NCI-H187 (cell line): Measurements from ENCODE around the gene APC2.
"Not testable (repeated sequence)": the region's sequence is repeated elsewhere in the genome, so short reads cannot be mapped to it uniquely, and the experiment has no call there.

Source experiments
- DNase-seq, 2 experiments: peaks; one replicate each; lab custom pipeline; 2025; lab: John Stamatoyannopoulos, UW

The APC2 gene

DNA sequence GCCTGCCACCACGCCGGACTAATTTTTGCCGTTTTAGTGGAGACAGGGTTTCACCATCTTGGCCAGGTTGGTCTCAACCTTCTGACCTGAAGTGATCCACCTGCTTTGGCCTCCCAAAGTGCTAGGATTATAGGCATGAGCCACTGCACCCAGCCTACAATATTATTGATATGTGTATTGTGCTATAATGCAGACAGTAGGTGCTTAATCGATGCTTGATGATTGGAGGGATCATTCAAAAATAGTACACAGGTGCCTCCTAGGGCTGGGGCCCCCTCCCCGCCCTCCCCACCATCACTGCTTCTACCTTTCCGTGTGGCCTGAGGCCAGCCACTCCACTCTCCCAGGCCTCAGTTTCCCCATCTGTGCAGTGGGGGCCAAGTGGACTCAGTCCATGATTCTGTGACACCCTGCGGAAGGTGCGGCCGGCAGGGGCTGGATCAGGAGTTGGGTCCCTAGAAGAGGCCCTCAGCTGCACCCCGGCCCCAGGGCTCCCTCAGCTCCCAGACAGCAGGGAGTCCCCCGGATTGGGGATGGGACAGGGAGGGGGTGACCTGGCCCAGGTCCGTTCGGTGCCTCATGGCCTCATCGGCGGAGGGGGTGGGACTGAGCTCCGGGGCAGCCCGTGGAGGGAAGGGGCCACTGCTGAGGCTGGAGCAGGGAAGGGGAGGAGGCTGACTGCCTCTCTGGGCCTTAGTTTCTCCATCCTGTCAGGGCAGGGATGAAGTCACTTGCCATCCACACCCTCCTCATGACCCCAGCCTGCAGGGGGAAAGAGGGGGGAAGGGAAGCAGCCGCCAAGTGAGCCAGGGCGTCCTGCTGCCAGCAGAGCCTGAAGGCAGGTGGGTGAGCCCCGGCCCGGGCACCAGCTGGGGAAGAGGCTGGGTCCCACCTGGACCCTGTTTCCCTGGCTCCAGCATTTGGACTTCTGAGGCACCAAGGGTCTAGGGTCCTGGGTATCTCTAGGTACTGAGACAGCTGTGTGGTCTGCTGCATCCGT, 61.7 kb downstream of the APC2 start:
- no peak for DNase-seq

DNA sequence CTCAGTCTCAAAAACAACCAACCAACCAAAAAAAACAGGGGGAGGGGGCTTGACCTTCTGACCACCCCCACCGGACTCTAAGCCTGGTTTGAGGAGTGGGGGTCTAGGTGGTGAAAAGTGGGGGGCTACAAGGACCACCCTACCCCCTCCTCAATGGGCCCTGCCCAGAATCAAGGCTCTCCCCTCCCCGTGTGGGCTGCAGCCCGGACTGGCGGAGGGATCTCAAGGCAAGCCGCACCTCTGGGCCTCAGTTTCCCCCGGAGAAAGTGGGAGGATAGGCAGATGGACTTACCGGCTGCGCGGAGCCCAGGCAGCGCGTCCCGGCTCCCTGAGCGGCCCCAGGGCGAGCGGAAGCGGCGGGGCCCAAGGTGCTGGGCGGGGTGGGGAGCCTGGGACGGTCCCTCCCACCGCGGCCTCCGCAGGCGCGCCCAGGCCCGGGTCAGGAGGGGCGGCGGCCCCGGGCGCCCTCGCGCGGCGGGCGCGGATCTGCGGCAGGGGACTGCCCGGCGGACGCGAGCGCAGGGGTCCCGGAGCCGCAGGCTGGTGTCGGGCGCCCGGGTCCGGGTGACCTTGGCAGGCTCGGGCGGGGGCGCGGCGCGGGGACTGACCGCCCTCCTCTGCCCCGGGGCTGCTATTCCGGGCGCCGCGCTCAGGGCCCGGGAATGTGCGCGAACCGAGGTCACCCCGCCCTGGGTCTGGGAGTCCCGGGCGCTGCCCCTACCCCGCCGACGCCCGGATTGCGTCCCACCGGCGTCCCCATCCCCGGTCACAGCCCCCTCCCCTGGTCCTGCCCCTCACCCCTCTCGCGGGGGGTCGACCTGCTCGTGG, 63.0 kb downstream of the APC2 start, which contains the start of gene ADAMTSL5:
TSS of gene ADAMTSL5 (minus strand) at position 349 of the 828 bp plus-strand sequence. CDS start 2,076 bp downstream, outside the sequence.
- no peak for DNase-seq

DNA sequence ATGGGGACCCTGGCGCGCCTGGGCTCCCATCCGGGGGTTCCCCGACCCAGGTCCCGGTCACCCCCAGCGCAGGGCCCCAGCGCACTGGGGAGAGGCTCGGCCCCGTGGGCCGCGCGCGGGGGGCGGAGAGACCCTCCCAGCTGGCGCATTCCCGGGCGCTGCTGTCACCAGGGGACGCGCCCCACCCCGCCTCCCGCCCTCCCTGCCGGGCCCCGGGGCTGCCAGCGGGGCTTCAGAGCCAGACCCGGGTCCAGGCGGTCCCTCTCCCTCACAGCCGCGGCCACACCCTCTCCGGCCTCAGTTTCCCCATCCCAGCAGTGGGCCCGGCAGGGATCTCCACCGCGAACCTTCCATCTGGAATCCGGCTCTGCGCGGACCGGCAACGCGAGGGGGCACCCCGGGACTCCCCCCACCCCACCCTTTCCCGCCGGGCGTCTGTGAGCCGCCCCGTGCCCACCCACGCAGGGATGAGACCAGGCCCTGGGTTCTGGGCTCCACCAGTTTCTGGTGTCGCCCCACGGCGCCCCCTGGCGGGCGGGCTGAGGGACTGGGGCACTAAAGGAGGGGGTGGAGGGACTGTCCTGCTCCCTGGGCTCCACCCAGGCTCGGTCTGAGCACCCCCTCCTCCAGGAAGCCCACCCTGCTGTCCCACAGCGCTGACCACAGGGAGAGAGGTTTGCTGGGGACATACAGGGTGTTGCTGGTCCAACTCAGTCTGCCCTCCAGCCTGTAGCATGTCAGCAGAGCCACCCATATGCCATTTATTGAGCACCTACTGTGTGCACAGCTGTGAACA, 63.8 kb downstream of the APC2 start:
- DNase-seq = no peak

DNA sequence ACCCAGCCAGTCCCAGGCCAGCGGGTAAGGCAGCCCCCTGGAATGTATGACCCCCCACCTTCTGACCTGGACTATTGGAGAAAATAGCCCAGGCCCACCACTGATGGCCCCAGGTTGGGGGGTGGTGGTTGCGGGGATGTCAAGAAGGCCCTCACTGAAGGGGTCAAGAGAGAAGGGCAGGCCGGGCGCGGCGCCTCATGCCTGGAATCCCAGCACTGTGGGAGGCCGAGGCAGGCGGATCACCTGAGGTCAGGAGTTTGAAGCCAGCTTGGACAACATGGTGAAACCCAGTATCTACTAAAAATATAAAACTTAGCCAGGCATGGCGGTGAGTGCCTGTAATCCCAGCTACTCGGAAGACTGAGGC, 64.4 kb downstream of the APC2 start:
- no peak for DNase-seq

DNA sequence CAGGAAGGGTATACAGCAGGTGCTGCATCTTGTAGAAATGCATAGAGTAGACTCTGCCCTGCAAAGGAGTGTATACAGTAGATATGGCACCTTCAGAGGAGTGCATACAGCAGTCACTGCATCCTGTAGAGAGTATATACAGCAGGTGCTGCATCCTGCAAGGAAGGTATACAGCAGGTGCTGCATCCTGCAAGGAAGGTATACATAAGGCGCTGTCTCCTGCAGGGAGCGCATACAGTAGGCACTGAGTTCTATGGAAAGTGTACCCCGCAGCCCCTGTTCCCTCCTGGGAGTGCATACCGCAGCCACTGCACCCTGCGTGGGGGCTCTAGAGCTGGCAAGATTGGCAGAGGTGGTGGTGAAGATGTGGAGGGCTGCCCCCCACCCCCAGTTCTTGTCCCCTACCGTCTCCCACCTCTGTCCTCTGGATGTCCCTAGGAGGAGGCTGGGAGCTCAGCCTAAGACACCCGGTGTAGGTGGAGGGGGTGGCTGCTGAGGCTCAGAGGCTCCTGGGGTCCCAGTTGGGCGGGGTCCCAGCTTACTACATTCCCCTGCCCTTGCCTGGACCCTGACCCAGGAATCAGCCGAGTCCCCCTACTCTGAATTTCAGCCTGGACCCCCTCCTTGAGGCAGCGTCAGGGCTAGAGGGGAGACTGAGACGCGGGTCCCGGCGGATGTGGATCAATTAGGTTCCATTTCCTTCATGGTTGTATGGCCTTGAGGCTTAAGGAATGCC, 65.2 kb downstream of the APC2 start:
- DNase-seq = no peak

DNA sequence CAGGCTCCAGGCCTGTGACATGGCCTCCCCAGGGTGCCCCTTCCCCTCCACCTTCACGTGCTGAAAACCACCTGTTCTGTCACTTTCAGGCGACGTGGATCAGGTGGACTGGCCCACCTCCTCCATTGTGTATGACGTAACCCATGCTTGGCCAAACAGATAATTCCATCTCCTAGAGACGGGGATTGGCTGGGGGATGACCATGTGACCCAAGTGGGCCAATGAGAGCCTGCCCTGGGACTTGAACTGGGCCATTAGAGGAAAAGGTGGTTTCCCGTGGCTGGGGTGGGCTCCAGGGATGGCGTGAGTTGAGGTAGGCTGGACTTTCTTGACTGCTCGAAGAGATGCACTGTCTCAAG, 66.5 kb downstream of the APC2 start:
- no peak for DNase-seq

DNA sequence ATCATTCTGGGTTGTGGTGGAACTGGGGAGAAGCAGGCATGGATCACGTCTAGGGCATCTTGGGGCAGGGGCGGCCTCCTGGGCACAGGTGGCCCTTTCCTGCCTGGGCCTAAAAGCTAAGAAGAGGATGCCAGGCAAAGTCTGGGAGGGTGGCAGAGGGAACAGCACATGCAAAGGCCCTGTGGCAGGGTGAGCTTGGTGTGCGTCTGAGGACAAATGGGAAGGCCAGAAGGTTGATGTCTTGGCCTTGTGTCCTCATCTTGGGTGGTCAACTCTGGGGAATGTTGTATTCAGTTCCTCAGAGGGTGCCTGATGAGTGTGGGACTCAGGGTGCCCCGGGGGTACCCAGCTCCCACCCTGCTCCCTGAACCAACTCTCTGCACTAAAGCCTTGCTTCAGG, 68.5 kb downstream of the APC2 start:
- DNase-seq = no peak

DNA sequence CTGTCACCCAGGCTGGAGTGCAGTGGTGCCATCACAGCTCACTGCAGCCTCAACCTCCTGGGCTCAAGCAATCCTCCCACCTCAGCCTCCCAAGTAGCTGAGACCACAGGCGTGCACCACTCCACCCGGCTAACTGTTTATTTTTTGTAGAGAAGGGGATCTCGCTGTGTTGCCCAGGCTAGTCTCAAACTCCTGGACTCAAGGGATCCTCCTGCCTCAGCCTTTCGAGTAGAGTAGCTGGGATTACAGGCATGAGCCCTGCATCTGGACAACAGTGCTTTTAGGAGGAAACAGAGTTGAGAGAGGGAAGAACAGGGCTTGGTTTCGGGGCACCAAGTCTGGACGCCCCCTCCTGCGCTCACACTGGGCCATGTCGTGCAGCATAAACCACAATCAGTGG, 69.9 kb downstream of the APC2 start:
- DNase-seq = not testable (repeated sequence)

DNA sequence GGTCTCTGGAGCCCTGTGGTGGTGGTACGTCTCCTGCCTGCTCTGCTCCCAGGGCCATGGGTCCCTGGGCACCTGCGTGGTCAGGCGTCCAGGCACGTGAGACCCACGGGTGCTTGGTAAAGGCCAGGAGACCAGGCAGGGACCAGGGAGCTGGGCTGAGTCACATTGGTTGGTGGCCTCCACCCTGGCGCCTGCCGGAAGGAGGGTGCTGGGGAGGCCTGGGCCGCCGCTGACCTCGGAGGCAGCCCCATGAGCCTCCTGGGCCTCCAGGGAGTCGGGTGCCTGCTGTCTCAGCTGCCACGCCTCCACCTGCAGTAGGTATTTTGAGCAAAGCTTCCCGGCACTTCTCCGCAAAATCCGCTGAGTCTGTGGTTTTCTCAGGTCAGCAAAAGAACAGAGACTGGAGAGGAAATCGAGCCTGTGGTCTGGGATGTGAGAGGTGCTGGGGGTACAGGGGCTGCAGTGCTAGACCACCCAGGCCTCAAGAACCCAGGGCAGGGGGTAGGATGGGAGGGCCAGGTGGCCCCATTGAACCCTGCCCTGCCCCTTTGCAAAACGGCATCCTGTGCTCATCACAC, 70.4 kb downstream of the APC2 start:
- DNase-seq = no peak

DNA sequence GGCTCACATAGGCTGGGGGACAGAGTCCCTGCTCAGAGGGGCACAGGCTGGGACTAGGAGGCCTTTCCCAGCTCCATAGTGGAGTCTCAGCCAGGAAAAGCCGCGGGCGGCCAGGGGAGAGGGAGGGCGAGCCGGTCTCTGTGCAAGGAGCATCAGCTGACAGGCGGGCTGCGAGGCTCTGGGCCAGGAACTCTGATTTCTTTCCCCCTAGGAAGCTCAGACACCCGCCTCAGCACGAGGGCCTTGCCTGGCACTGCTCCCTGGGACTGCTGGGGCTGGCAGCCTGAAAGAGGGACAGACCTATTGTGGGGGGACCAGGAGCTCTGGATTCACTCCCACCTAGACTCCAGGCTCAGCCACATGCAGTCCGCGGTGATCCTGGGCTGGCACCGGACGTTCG, 71.7 kb downstream of the APC2 start:
- DNase-seq = no peak

DNA sequence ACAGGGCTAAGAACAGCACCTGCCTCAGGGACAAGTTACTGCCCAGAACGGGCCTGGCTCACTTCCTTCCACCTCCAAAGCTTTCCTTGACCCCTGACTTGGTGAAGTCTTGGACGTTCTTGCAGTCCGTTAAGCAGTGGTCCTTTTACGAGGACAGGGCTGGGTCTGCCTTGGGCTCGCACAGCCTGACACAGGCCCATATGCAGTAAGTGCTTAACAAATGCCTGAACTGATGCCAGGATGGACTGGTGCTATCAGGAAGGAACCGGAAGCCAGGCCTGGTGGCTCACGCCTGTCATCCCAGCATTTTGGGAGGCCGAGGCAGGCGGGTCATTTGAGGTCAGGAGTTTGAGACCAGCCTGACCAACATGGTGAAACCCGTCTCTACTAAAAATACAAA, 72.1 kb downstream of the APC2 start:
- no peak for DNase-seq

DNA sequence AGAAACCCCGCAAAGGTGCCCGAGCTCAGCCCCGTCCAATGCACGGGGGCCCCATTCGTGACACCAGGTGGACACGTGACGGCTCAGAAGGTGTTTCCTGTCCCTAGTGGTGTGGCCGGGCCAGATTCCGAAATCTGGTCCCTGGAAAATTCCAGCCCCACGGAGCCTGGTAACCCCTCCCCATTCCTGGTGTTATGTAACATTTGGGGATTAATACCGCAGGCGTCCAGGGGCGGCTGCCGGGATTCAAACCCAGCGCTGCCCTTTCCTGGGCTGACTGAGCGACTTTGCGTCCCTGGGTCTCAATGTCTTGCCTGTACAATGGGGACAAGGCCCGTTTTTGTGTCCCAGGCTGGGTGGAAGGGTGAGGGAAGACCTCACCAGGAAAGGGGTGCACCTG, 72.9 kb downstream of the APC2 start:
- no peak for DNase-seq
